HG03060 (cell line): ENCODE measurements around the gene UBE2R2.
"Not testable (repeated sequence)": the region's sequence is repeated elsewhere in the genome, so short reads cannot be mapped to it uniquely, and the experiment has no call there.

Source experiments
- ATAC-seq: cut with Tn5 transposase; IDR thresholded peaks from one replicate; pipeline ENCODE4 v1.9.1; 2021; ENCODE audit warnings: low read depth, moderate number of reproducible peaks; ENCODE audit not compliant: unreplicated experiment

The UBE2R2 gene

DNA sequence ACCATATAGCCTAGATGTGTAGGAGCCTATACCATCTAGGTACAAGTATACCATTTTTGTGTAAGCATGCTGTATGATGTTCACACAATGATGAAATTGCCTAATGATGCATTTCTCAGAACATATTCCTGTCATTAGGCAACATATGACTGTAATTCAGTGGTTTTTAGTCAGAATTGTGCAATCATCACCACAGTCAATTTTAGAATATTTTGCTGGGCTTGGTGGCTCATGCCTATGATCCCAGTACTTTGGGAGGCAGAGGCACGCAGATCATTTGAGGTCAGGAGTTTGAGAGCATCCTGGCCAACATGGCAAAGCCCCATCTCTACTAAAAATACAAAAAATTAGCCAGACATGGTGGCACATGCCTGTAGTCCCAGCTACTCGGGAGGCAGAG, 19.3 kb downstream of the UBE2R2 start:
- ATAC-seq = not testable (repeated sequence)

- ATAC-seq = no peak
Measured at GRCh38 chr9:33837138-33837537, 20.2 kb downstream of the UBE2R2 start.

DNA sequence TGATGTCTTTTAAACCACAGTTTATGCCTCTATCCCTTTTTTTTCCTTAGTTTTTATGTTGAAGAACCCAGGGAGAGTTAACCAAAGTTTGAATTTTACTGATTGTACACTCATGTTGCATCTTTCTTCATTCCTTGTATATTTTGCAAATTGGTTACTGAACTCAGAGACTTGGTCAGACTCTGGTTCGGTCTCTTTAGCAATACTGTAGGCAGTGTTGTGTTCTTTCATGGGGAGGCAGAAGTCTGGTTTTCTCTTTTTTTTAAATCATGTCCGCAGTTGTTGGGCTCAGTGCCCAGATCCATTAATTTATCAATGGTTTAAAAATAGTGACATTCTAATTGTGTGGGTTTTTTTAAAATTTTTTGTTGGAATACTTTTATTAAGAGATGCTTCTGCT, 23.4 kb downstream of the UBE2R2 start:
- no peak for ATAC-seq

DNA sequence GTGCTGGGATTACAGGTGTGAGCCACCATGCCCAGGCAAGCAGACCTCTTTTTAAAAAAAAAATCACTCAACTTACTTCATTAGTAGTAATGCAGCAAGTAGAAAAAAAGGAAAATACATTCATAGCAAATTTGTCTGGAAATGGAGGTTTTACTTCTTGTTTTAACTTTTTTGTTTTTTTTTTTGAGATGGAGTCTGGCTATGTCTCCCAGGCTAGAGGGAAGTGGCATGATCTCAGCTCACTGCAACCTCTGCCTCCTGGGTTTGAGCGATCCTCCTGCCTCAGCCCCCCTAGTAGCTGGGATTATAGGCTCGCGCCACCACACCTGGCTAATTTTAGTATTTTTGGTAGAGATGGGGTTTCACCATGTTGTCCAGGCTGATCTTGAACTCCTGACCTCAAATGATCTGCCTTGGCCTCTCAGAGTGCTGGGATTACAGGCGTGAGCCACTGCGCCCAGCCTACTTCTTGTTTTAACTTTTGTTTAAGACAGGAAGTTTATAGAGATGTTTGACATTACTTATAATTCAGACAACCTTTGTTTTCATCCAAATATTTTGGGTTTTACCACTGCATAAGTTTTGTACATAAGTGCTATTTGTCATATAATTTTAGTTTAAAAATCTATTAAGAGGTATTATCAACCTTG, 26.5 kb downstream of the UBE2R2 start:
- ATAC-seq = no peak

DNA sequence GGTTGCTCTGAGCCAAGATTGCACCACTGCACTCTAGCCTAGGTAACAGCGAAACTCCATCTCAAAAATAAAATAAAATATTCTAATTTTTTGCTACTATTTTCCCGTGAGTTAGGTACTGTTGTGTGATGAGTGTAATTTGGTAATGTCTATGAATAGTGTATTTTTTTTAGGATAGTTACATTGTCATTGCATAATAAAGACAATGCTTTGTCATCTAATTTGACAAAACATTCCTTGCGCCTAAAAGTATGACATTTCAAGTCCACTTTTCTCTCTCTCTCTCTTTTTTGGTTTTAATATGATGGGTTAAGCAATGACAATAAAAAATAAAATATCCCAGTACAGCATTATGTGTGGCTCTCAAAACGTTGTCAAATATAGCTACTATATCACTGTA, 29.3 kb downstream of the UBE2R2 start:
- no peak for ATAC-seq

DNA sequence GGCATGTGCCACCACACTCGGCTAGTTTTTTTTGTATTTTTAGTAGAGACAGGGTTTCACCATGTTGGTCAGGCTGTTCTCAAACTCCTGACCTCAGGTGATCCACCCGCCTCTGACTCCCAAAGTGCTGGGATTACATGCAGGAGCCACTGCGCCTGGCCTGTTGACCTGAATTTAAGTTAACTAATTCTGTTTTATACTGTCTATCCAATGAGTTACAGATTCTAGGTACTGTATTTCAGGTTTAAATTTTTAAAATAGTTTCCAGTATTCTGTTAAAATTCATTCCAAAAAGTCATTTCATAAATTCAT, 30.9 kb downstream of the UBE2R2 start:
- not testable (repeated sequence) for ATAC-seq

DNA sequence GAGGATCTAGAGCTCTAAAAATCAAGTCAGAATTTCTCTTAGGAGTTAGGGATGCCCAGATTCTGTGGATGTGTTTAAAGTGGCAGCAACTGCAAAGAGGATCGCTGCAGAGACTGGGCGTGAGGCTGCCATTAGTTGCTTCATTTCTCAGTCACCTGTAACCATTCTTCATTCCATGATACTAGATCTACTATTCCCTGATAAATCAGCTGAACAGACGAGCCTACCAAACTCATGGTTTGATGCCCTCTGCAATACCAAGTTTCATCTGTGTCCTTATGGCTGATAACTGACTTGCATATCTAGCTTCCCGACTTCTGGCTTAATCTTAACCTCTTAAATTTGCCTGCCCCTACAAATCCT, 33.3 kb downstream of the UBE2R2 start:
- ATAC-seq = no peak

DNA sequence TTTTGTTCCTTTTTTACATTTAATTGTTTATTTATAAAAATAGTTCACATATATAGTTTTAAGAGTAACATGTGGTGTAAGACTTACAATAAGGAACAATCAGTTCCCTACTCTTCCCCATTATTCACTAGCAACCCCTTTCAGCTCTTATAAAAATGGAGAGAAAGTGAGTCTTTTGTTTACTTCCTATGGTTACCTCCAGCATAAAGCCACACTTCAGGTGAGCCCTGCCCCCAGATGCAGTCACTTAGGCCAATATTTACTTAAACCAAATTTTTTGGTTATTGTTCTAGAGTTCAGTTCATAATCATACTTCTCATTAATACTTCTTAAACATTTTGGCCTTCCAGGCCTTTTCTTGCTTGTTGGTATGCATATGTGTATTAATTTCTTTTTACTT, 33.7 kb downstream of the UBE2R2 start:
- ATAC-seq = no peak

DNA sequence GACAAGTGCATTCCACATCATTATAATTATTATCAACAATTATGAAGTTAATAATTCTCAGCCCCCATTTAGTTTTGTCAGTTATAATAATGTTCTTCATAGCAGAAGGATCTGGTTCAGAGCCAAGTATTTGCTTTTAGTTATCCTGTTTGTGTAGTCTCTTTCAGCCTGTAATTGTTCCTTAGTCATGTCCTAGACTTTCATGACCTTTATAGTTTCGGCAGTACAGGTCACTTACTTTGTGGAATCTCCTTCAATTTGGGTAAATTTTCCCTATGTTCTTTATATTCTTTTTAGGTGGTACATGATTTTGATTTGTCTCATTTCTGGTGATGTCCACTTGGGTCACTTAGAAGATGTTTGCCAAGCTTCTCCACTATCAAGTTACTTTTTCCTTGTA, 34.3 kb downstream of the UBE2R2 start:
- no peak for ATAC-seq

DNA sequence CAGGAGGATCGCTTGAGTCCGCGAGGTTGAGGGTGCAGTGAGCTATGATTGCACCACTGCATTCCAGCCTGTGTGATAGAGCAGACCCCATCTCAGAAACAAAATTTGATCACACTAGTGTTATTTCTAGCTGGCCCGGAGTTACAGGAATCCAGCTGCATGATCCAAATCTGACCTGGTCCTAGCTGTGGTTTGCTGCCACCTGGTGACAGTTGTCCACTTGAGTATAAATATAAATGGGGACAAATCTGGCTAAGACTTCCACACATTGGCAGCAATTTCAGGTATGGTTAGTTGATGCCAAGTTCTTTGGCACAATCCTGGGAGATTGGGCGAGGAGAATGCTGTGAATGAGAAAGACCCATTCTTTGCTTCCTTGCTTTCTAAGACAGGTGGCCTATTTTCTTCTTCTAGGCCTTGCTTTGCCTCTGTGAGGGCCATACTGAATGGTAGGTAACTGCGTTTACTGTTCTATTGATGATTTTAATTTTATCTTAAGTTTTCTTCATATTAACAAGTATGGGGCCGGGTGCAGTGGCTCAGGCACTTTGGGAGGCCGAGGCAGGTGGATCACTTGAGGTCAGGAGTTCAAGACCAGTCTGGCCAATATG, 35.4 kb downstream of the UBE2R2 start:
- no peak for ATAC-seq

DNA sequence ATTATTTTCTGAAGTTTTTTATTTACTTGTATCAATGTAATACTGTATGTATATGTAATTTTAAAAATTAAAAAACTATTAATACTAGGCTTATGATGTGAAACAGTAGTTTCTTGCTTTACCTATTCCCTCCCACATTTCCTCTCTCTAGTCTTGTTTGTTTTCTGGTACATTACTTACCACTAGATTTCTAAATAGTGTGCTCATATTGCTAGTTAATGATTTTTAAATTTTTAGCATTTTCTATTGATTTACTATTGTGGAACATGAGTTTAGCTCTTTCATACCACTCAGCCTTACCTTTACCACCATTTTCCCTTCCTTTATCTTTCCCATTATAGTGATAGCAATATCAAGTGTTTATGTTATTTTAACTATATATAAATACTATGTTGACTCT, 39.3 kb downstream of the UBE2R2 start:
- ATAC-seq = no peak

DNA sequence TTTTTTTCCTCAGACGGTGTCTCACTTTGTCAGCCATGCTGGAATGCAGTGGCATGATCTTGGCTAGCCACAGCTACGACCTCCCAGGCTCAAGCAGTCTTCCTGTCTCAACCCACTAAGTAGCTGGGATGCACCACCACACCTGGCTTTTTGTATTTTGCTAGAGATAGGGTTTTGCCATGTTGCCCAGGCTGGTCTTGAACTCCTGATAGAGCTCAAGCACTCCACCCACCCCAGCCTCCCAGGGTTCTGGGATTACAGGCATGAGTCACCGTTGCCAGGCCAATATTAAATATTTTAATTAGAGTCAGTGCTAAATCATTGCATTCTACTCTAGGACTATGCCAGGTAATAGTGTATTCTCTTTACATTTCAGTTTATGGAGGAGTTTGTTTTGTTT, 41.5 kb downstream of the UBE2R2 start:
- no peak for ATAC-seq

GRCh38 chr9:33860200-33860871, 43.4 kb downstream of the UBE2R2 start:
- ATAC-seq = no peak

- no peak for ATAC-seq
Measured at GRCh38 chr9:33861917-33862453, 45.0 kb downstream of the UBE2R2 start.

DNA sequence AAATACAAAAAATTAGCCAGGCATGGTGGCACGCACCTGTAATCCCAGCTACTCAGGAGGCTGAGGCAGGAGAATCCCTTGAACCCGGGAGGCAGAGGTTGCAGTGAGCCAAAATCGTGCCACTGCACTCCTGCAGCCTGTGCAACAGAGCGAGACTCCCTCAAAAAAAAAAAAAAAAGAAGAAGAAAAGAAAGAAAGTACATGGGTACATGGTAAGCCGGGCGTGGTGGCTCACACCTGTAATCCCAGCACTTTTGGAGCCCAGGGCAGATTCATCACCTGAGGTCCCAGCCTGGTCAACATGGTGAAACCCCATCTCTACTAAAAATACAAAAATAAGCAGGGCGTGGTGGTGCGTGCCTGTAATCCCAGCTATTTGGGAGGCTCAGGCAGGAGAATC, 46.1 kb downstream of the UBE2R2 start:
- not testable (repeated sequence) for ATAC-seq

- no peak for ATAC-seq
Measured at GRCh38 chr9:33867747-33868439, 50.9 kb downstream of the UBE2R2 start.

GRCh38 chr9:33868440-33868973, 51.5 kb downstream of the UBE2R2 start:
- ATAC-seq = no peak

- ATAC-seq = not testable (repeated sequence)
Measured at GRCh38 chr9:33869243-33869642, 52.3 kb downstream of the UBE2R2 start.

DNA sequence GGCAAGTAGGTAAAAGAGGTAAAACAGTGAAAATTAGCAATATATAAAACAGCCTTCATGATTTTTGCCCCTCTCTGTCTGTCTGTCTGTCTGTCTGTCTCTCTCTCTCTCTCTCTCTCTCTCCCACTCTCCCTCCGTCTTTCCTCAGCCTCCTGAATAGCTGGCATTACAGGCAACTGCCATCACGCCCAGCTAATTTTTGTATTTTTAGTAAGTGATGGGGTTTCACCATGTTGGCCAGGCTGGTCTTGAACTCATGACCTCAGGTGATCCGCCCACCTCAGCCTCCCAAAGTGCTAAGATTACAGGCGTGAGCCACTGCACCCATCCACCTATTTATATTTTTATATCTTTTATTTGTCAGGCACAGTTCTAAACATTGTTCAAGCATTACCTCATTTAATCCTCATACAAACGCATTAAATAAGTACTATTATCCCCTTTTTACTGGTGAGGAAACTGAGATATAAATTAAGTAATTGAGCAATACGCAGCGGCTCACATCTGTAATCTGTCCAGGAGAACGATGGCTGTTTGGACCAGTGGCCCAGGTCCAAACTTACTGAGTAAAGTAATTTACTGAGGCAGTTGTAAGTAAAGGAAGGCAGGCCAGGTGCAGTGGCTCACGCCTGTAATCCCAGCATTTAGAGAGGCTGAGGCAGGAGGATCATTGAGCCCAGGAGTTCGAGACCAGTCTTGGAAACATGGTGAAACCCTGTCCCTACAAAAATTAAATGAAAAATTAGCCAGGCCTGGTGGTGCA, 60.9 kb downstream of the UBE2R2 start:
- no peak for ATAC-seq

GRCh38 chr9:33878691-33879366, 61.9 kb downstream of the UBE2R2 start:
- ATAC-seq = no peak
